A549 (cell line): ENCODE results near the gene TMEM120B.

Experiments used
- NR3C1 ChIP-seq: fragments of >200 bp; sonication (Bioruptor Twin); formaldehyde crosslinking; IDR thresholded peaks from 3 replicates; pipeline ENCODE4 v1.6.1; 2017
- POLR2A ChIP-seq: IDR thresholded peaks from 2 replicates; pipeline ENCODE4 v1.6.1; 2012; ENCODE audit warnings: mild to moderate bottlenecking, low read length
- TF ChIP-seq, protein P1 (sequence below): fragments of >200 bp; sonication (Bioruptor Twin); formaldehyde crosslinking; IDR thresholded peaks from 3 replicates; pipeline ENCODE4 v1.5.1; 2016

GRCh38 chr12:121764808-121765207, 52.3 kb downstream of the TMEM120B start:
- TF ChIP-seq POLR2A = no peak
- TF ChIP-seq NR3C1 = no peak
- TF ChIP-seq, protein P1, sequence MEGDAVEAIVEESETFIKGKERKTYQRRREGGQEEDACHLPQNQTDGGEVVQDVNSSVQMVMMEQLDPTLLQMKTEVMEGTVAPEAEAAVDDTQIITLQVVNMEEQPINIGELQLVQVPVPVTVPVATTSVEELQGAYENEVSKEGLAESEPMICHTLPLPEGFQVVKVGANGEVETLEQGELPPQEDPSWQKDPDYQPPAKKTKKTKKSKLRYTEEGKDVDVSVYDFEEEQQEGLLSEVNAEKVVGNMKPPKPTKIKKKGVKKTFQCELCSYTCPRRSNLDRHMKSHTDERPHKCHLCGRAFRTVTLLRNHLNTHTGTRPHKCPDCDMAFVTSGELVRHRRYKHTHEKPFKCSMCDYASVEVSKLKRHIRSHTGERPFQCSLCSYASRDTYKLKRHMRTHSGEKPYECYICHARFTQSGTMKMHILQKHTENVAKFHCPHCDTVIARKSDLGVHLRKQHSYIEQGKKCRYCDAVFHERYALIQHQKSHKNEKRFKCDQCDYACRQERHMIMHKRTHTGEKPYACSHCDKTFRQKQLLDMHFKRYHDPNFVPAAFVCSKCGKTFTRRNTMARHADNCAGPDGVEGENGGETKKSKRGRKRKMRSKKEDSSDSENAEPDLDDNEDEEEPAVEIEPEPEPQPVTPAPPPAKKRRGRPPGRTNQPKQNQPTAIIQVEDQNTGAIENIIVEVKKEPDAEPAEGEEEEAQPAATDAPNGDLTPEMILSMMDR = no peak
